Measurements from ENCODE around the gene FIZ1.

- TF ChIP-seq CTCF (IDR thresholded peaks at IDR 0.05) (no peak), POLR2A (IDR thresholded peaks at IDR 0.05) (no peak)
Observed at GRCh38 chr19:55613930-55614710, 14.8 kb upstream of the FIZ1 start.
